ENCODE results near the gene NDUFB11. TPM values are rescaled to one million over a fixed set of nuclear protein-coding genes. Genes with fewer than 3 reads are reported as not detected.

Gene NDUFB11
- total and polyA plus RNA-seq, 9 of the 15 experiments (the other 6 are each of a cell fraction or from before 2014, with no cell fraction given) = 20.9 to 269 (median 86.8) TPM

- H3K4me3 ChIP-seq = no peak overlapping the region
- no peak overlapping the region for H2AFZ ChIP-seq (ENCODE audit: low read depth, low read length)
- H3K9me1 ChIP-seq (ENCODE audit: control insufficient read depth, insufficient read depth, low read length) = no peaks in the 10 kb centered on the region
- in situ Hi-C loops (cut with MboI) (no loop called here), intact Hi-C loops (cut with micrococcal nuclease) (no loop called here)
- no peaks in the 10 kb centered on the region for H3K27me3 ChIP-seq (ENCODE audit: control insufficient read depth in 2 of 2, insufficient read depth in 2 of 2, low read length in 2 of 2)
- H3K27ac ChIP-seq (ENCODE audit: extremely low read depth, low read depth, low read length) = no peak overlapping the region
- no peaks in the 10 kb centered on the region; the same call in 1 of the 2 replicates for H4K20me1 ChIP-seq (replicated peaks; ENCODE audit: control insufficient read depth, insufficient read depth, low read length)
- FAIRE-seq (no peak), DNase-seq (ENCODE audit: extremely low read depth in 1 of 4, low spot score in 3 of 4) (peak in 1 of 4 experiments; percentile 2), ATAC-seq (no peak)
- H3K9ac ChIP-seq (ENCODE audit: insufficient read depth in 1 of 2, low read depth in 2 of 2, low read length in 2 of 2) = no peak overlapping the region
- peaks cover 54% of the 10 kb centered on the region; the same call in 2 of the 3 replicates for H3K36me3 ChIP-seq (ENCODE audit: control insufficient read depth, insufficient read depth, low read length)
- no peak overlapping the region for H3K4me2 ChIP-seq (ENCODE audit: insufficient read depth, low read length)
- no peaks in the 10 kb centered on the region for H3K9me3 ChIP-seq (replicated peaks; ENCODE audit: control insufficient read depth, insufficient read depth, low read depth, low read length)
- CTCF ChIA-PET (ENCODE audit: low intra/inter-chr PET ratio) = no interaction called here
- H3K79me2 ChIP-seq (ENCODE audit: control insufficient read depth, insufficient read depth, low read length) = peaks cover 10% of the 10 kb centered on the region
- 83% methylated on average over 8 of the region's 13 CpGs for WGBS (ENCODE audit: insufficient coverage, low coverage, missing lambda C conversion rate)
- no TSS peak for BruUV-seq (replicated peaks)
- POLR2A ChIA-PET = interaction anchor here (0.5 kb wide), 2 partner anchors 76 to 1645 kb away, joined by 3 to 4 read pairs; no protein-coding TSS in a partner anchor
- no peaks in the 10 kb centered on the region; a peak in 1 of 5 replicates for H3K4me1 ChIP-seq (replicated peaks in 1 of 2; ENCODE audit: control insufficient read depth in 2 of 2, insufficient read depth in 2 of 2, low read length in 2 of 2)
- TF ChIP-seq E2F1 (CRISPR knock-in tag; IDR thresholded peaks at IDR 0.05) = no peak
- no peak for TF ChIP-seq ZFPM2 (CRISPR knock-in tag; IDR thresholded peaks at IDR 0.05)
- TF ChIP-seq HNRNPL (IDR thresholded peaks at IDR 0.05; ENCODE audit: low read depth, low read length) = no peak
- TF ChIP-seq IRF2 (CRISPR knock-in tag; IDR thresholded peaks at IDR 0.05) = no peak
Observed at GRCh38 chrX:47169726-47170515, 25.4 kb upstream of the NDUFB11 start.
